WI38 (cell line): ENCODE results near the gene TEX35.

Experiments used
- H3K4me3 ChIP-seq: 2 replicates; pipeline ENCODE4 v1.5.1; 2011; ENCODE audit warnings: low read depth, mild to moderate bottlenecking, control low read depth, low read length
- CTCF ChIP-seq: IDR thresholded peaks from 2 replicates; pipeline ENCODE4 v1.5.1; 2012; ENCODE audit warnings: low read depth, mild to moderate bottlenecking, control low read depth, low read length

The TEX35 gene

GRCh38 chr1:178493301-178493741, 19.6 kb upstream of the TEX35 start:
- no peak overlapping the region for H3K4me3 ChIP-seq

DNA sequence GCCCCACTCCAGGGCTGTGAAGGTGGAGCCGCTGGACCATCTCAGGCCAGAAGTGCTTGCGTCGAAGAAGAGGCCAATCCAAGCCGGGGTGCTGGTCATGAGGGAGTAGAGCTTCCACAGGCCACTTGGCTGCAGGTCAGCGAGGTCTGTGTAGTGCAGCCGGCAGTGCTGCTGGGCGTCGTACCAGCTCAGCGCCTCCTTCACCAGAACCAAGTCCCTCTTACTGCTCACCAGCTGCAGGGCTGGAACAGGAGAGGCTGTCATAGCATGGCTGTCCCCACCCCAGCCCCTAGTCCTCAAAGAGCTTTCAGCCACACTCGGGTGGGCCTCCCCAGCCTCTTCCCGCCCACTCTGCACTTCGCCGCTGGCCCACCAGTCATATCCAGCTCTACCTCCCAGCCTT, 18.3 kb upstream of the TEX35 start:
- no peak for TF ChIP-seq CTCF

More at GRCh38 chr1:178493301-178493741, 19.6 kb upstream of the TEX35 start:
- TF ChIP-seq CTCF = no peak

DNA sequence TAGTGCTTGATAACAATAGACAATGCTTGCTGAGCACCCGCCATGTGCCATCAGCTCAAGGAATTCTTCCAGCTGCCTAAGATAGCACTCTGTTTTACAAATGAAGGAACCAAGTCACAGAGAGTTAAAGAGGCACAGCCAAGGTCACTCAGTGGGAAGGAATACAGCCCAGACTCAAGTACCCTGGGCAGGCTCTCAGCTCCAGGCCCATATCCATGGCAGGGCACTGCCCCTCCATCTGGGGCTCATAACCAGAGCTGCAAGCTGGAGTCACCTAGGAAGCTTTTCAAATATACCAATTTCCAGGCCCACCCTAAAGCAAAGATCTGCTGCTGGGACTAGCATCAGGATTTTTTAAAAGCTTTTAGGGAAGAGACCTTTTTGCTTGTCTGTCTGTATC, 17.8 kb upstream of the TEX35 start:
- no peak overlapping the region for H3K4me3 ChIP-seq
- TF ChIP-seq CTCF = no peak

More for the DNA sequence above, 18.3 kb upstream of the TEX35 start:
- H3K4me3 ChIP-seq = no peak overlapping the region

DNA sequence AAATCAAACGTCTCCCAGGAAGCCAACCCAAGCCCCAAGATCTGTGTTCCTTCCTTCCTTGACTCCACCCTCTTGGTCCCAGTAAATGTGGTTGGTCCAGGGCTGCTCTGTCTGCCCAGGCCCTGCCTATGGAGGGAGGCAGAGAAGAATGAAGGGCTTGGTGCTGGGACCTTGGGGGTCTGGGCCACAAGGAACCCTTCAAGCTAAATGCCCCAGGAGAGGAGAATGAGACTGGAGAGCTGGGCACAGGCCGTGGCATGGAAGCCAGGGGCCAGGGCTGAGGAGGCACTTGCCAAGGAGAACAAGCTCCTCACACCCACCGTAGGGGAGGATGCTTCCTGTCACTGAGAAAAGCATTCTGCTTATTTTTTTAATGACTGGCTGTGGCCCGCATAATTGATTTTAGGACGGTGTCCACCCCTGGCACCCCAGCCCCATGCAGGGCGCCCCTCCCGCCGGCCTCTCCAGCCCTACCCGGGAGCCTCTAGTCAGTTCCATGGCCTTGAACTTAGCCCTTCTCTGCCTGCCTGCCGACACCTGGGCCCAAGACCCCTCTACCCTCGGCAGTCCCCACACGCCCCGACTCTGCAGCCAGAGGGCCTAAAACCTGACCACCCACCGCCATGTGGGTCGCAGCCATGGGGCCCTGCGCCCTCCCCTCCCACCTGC, 17.0 kb upstream of the TEX35 start:
- TF ChIP-seq CTCF = no peak
- H3K4me3 ChIP-seq = no peak overlapping the region

DNA sequence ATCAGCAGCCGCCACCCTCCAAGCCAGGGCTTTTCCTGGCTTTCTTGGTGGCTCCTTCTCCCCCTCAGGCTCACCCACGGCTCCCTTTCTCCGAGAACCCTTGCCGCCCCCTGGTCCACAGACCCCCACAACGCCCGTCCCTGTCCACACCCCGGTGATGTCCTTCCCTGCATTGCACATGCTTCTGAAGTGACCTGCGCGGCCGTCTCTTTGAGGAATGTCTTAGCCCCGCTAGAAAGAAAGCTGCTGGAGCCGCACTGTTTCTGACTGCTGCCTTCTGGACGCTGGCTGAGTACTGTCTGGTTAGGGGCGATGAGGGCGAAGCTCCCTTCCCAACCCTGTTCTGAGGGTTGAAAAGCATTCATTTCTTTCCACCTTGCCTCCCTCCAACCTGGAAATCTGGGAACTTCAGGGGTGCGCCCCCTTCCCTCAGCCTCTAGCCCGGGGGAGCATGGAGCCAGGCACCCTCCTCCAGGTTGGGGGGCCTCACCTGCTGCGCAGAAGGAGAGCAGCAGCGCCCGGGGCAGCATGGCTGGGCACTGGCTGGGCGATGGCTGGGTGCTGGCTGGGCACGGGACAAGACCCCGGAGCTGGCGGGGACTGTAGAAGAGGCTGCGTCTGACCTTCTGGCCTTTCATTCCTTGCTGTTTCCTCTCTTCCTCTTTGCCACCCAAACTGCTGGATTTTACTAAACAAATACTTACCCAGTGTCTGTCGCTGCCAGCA, 16.3 kb upstream of the TEX35 start, which contains the start of gene CLEC20A:
CLEC20A (minus strand) TSS at position 555 of the 726 bp plus-strand sequence; CDS start at position 530, 25 bp downstream.
- H3K4me3 ChIP-seq = no peak within 1 kb of the TSS
- TF ChIP-seq CTCF = no peak

DNA sequence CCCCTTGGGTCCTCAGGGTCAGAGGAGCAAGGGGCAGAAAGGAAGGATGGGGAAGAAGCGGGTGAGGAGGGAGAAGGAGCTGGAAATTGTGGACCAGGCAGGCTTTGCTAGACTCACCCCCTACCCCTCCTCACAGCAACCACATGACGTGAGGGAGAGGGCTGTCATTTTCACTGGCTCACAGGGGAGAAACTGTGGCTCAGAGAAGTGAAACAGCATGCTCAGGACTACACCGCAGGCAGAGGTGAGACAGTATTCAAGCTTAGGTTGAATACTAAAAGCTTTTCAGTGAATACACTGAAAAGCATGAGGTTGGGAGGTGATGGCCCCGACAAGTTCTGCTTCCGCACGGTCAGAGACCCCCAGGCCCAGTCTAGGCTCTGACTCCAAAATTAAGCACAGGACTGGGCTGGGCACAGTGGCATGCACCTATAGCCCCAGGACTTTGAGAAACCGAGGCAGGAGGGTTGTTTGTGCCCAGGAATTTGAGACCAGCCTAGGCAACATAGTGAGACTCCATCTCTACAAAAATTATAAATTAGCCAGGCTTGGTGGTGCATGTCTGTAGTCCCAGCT, 14.9 kb upstream of the TEX35 start:
- TF ChIP-seq CTCF = no peak
- H3K4me3 ChIP-seq = no peak overlapping the region
